Esophagus squamous epithelium (tissue), 5 donors: Measurements from ENCODE around the gene SMYD3. TPM values are rescaled to one million over a fixed set of nuclear protein-coding genes. Genes with fewer than 3 reads are reported as not detected.

Experiments
- DNase-seq: peaks from one replicate; lab custom pipeline; 2025; lab: John Stamatoyannopoulos, UW
- H3K27ac ChIP-seq, 4 donors: fragments of 200-600 bp; sonication (generic); one replicate each; pipeline ENCODE4 v1.5.1; 2016 to 2019; ENCODE audit warnings: mild to moderate bottlenecking in 1 of 4
- H3K27me3 ChIP-seq, 4 donors: fragments of 200-600 bp; sonication (generic); 1 replicate in 3 of 4; 2 replicates in 1 of 4; pipeline versions ENCODE4 v1.5.1 to v1.6.0; 2017 to 2021; ENCODE audit warnings: antibody characterized with exemption in 1 of 4
- H3K36me3 ChIP-seq, 3 donors: fragments of 200-600 bp; sonication (generic); one replicate each; pipeline ENCODE4 v1.5.1; 2016 to 2019
- H3K4me1 ChIP-seq, 3 donors: fragments of 200-600 bp; sonication (generic); one replicate each; pipeline ENCODE4 v1.5.1; 2017 to 2019
- H3K4me3 ChIP-seq, 4 donors: fragments of 200-600 bp; sonication (generic); 1 replicate in 3 of 4; 2 replicates in 1 of 4; pipeline ENCODE4 v1.5.1; 2016 to 2019; ENCODE audit warnings: mild to moderate bottlenecking in 2 of 4, moderate library complexity in 1 of 4
- H3K9me3 ChIP-seq, 3 donors: fragments of 200-600 bp; sonication (generic); one replicate each; pipeline ENCODE4 v1.5.1; 2016 to 2019
- POLR2A ChIP-seq, 4 donors: fragments of 450-650 bp; IDR thresholded peaks; one replicate each; pipeline ENCODE4 v1.6.1; 2017; ENCODE audit warnings: antibody characterized with exemption in 4 of 4, mild to moderate bottlenecking in 4 of 4, moderate library complexity in 3 of 4
- WGBS, 2 donors: methylation state at CpG; one replicate each; pipeline ENCODE4 v1.1.5; 2018; 5-methylcytosine and 5-hydroxymethylcytosine counted together
- intact Hi-C: fragments of 100-400 bp; cut with DNase I; formaldehyde crosslinking; loops from one replicate; pipeline ENCODE4 v1.15.0; 2022
- total RNA-seq, 4 donors: library from RNA; depleted of rRNA; stranded (reverse); fragments of >200 nt; gene quantifications; one replicate each; pipeline ENCODE4 v1.1.0, GENCODE V29; 2016
- TF ChIP-seq, protein P1 (sequence below), 6 experiments: fragments of 450-650 bp in 4 of 6; fragments of 200-600 bp in 2 of 6; sonication (generic) in 2 of 6; IDR thresholded peaks; one replicate each; pipeline ENCODE4 v1.5.1; 2016 to 2019; ENCODE audit warnings: antibody characterized with exemption in 6 of 6, mild to moderate bottlenecking in 4 of 6, moderate library complexity in 4 of 6
- donor health status: DM: yes; HTN: yes; CAD: no.

The SMYD3 gene
- total RNA-seq, 4 donors from 2014 or later = 8.4 to 15.8 (median 11.5) TPM

DNA sequence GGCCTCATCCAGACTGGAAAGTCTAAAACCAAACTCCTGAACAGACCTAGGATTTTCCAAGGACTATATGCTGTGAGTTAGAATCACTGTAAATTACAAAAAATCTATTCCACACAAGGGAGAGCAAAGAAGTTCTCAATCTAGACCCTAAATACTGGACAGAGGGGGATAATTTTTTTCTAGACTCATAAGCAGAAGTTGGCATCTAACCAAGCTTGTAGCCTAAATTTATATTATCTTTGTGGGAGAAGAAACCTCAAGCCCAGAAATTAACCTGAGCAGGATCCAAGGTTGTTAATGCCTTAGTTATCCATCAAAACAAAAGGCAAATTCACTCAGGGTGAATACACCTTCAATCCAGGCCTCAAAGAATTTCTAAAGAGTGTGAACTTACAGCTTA lies 290.2 kb downstream of the SMYD3 start:
- no peaks in the 10 kb centered on the region for H3K9me3 ChIP-seq
- DNase-seq = no peak
- no peaks in the 10 kb centered on the region for H3K36me3 ChIP-seq
- H3K27me3 ChIP-seq = no peaks in the 10 kb centered on the region
- TF ChIP-seq, protein P1, sequence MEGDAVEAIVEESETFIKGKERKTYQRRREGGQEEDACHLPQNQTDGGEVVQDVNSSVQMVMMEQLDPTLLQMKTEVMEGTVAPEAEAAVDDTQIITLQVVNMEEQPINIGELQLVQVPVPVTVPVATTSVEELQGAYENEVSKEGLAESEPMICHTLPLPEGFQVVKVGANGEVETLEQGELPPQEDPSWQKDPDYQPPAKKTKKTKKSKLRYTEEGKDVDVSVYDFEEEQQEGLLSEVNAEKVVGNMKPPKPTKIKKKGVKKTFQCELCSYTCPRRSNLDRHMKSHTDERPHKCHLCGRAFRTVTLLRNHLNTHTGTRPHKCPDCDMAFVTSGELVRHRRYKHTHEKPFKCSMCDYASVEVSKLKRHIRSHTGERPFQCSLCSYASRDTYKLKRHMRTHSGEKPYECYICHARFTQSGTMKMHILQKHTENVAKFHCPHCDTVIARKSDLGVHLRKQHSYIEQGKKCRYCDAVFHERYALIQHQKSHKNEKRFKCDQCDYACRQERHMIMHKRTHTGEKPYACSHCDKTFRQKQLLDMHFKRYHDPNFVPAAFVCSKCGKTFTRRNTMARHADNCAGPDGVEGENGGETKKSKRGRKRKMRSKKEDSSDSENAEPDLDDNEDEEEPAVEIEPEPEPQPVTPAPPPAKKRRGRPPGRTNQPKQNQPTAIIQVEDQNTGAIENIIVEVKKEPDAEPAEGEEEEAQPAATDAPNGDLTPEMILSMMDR (IDR thresholded peaks at IDR 0.05) = no peak
- no peak for TF ChIP-seq POLR2A (IDR thresholded peaks at IDR 0.05)
- H3K27ac ChIP-seq = no peak overlapping the region
- H3K4me1 ChIP-seq = no peaks in the 10 kb centered on the region
- H3K4me3 ChIP-seq = no peak overlapping the region
- intact Hi-C loops = no loop called here

DNA sequence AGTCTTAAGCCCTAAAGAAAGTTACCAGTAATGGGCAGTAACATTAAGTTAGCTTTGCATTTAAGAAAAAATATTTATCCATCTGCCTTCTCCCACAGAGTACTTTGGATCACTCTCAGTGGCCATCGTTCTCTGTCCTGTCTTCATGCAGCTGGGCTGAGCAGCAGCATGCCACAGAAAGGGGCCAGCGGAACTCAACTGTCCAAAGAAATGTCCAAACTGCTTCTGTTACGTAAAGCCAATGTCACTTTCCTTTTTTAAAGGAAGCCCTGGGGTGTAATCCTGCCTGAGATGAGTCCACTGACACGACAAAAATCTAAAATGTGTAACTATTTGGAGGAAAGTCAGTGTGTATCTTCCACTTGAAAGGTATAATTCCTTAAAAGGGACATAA lies 291.6 kb downstream of the SMYD3 start:
- no peaks in the 10 kb centered on the region for H3K9me3 ChIP-seq
- no peak for TF ChIP-seq POLR2A (IDR thresholded peaks at IDR 0.05)
- TF ChIP-seq, protein P1 (IDR thresholded peaks at IDR 0.05) = no peak
- H3K36me3 ChIP-seq = no peaks in the 10 kb centered on the region
- intact Hi-C loops = no loop called here
- no peak overlapping the region for H3K27ac ChIP-seq
- H3K4me3 ChIP-seq = no peak overlapping the region
- DNase-seq = no peak
- no peaks in the 10 kb centered on the region for H3K4me1 ChIP-seq
- 40 to 79% methylated on average over 4 of the region's 4 CpGs for WGBS, 2 donors
- no peaks in the 10 kb centered on the region for H3K27me3 ChIP-seq

DNA sequence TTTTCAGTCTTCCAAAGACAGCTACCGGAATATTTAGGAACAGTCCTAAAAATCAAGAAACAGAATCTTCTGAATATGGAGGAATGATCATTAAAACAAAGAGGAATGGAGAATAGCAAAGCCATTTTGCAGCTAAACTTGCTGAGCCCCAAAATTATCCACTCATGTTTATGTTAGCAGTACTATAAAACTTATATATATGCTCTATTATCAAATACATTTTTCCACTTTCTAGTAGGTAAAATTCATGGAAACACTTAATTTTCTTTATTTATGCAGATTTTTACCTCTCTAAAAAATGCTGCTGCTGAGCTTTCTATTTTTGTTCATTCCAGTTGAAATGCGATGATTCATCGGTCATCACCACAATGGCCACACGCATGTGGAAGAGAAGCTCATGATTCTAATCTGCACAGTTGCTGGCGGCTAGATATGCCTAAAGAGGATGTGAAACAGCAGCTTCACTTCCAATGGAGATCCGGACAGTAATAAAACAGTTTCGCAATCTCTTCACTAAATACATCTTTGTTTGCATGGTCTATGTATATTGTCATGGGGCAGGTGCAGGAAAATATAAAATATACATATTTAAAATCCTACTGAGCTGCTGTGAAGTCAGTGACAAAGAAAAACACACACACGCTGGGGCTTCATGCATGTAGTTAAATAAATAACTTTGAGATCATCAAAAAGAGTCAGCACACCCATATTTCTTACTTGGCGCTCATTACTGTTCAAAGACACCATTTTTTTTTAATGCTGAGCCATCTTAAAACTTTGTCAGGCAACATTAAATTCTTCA lies 292.2 kb downstream of the SMYD3 start:
- H3K27ac ChIP-seq = no peak overlapping the region
- intact Hi-C loops = no loop called here
- H3K9me3 ChIP-seq = no peaks in the 10 kb centered on the region
- H3K36me3 ChIP-seq = no peaks in the 10 kb centered on the region
- no peaks in the 10 kb centered on the region for H3K27me3 ChIP-seq
- DNase-seq = no peak
- no peak for TF ChIP-seq POLR2A (IDR thresholded peaks at IDR 0.05)
- TF ChIP-seq, protein P1 (IDR thresholded peaks at IDR 0.05) = no peak
- no peaks in the 10 kb centered on the region for H3K4me1 ChIP-seq
- H3K4me3 ChIP-seq = no peak overlapping the region
- WGBS, 2 donors = 63 to 74% methylated on average over 9 of the region's 9 CpGs

DNA sequence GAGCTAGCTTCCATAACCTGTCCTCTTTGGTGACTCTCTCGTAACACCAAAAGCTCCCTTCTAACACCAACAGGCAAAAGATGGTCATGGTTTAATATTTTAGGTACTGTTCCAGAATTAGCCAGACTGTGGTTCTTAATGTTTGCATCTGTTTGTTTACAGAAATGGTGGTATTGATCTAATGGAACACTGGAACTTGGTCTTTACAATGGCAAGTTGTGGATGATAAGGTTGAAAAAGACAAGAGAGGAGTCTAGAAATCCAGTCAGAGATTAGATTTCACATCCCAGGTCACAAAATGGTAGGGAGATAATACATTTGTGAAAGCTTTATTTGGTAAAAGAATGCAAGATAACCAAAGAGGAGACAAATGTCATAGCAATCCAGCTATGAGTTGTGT lies 293.1 kb downstream of the SMYD3 start:
- Histone ChIP-seq H3K27me3 (no peaks in the 10 kb centered on the region), H3K4me3 (no peak overlapping the region), H3K4me1 (no peaks in the 10 kb centered on the region), H3K36me3 (no peaks in the 10 kb centered on the region), H3K27ac (no peak overlapping the region), H3K9me3 (no peaks in the 10 kb centered on the region)
- intact Hi-C loops = no loop called here
- WGBS, 2 donors = 78 to 100% methylated on average over 1 of the region's 1 CpG
- no peak for DNase-seq
- no peak for TF ChIP-seq POLR2A (IDR thresholded peaks at IDR 0.05)
- TF ChIP-seq, protein P1 (IDR thresholded peaks at IDR 0.05) = no peak

DNA sequence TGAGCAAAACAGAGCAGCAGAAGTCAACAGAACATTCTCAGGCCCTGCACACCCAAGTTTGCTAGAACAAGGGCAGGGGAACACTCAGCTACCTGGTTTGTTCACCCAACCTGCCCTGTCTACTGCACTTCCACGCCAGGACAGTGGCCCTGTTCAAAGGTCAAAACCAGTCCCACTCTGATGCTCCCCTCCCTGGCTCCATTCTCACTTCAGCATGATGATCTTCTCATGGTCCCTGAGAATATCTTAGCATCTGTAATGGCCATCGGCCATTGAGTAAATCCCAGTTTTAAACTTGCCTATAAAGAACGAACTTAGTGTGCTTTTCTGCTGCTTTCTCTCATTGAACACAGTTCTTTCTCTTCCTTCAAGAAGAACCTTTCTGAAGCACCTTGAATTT lies 293.6 kb downstream of the SMYD3 start:
- Histone ChIP-seq H3K36me3 (no peaks in the 10 kb centered on the region), H3K4me1 (no peaks in the 10 kb centered on the region), H3K9me3 (no peaks in the 10 kb centered on the region), H3K4me3 (no peak overlapping the region), H3K27me3 (no peaks in the 10 kb centered on the region), H3K27ac (no peak overlapping the region)
- intact Hi-C loops = no loop called here
- TF ChIP-seq, protein P1 (IDR thresholded peaks at IDR 0.05) = no peak
- no peak for TF ChIP-seq POLR2A (IDR thresholded peaks at IDR 0.05)
- DNase-seq = no peak
- WGBS, 2 donors = 86 to 88% methylated on average over 3 of the region's 3 CpGs
